Retinal pigment epithelial cell (primary cell): ENCODE measurements around the gene PXK.

Source experiments
- DNase-seq: peaks from one replicate; pipeline ENCODE4 v3.0.0-alpha.2; 2010; ENCODE audit warnings: low read depth
- H3K4me3 ChIP-seq: 2 replicates; pipeline ENCODE4 v1.5.1; 2011; ENCODE audit warnings: mild to moderate bottlenecking, low read length, control low read depth, moderate library complexity
- TF ChIP-seq, protein P1 (sequence below): conservative IDR thresholded peaks from 2 replicates; pipeline ENCODE4 v1.5.1; 2011; ENCODE audit warnings: low read depth, low read length, control low read depth, inconsistent platforms

The PXK gene

DNA sequence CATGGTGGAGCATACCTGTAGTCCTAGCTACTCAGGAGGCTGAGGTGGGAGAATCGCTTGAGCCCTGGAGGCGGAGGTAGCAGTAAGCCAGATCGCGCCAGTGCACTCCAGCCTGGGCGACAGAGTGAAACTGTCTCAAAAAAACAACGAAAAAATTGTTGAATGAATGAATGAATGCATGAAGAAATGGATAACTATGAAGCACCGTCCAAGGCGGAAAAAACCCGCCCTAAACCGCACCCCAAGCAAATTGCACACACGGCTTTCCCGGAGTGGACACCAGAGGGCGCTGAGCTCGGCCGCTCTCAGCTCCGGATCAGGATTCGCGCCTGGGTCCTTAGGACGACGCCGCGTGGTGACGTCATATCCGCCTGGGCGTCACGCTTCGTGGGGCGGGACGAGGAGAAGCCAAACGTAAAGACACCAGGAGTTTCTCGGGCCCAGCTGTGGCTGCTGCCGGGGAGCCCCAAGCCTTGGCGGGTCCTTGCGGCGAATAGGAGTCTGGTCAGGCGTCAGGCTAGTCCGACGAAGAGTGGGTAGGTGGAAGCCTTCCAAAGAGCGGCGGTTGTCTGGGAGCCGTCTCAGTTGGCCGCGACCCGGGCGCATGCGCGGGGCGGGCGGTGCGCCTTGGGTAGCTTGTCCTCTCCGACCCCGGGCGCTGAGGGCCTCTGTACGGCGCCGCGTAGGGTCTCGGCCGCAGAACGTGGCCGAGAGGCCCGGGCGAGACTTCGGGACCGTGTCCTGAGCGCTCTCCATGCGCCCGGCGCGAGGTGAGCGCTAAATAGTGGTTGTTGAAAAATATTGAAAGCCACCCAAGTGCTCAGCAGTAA lies 26.6 kb upstream of the PXK start, which contains the start of the genes HTD2 and RPP14:
HTD2 (plus strand) TSS at position 639 of the 830 bp plus-strand sequence. CDS start 11,094 bp downstream, outside the sequence.
RPP14 (plus strand) TSS at position 364 of the 830 bp plus-strand sequence. CDS start 4,085 bp downstream, outside the sequence.
- TF ChIP-seq, protein P1, sequence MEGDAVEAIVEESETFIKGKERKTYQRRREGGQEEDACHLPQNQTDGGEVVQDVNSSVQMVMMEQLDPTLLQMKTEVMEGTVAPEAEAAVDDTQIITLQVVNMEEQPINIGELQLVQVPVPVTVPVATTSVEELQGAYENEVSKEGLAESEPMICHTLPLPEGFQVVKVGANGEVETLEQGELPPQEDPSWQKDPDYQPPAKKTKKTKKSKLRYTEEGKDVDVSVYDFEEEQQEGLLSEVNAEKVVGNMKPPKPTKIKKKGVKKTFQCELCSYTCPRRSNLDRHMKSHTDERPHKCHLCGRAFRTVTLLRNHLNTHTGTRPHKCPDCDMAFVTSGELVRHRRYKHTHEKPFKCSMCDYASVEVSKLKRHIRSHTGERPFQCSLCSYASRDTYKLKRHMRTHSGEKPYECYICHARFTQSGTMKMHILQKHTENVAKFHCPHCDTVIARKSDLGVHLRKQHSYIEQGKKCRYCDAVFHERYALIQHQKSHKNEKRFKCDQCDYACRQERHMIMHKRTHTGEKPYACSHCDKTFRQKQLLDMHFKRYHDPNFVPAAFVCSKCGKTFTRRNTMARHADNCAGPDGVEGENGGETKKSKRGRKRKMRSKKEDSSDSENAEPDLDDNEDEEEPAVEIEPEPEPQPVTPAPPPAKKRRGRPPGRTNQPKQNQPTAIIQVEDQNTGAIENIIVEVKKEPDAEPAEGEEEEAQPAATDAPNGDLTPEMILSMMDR = peak; percentile 98
- DNase-seq = peak; percentile 86
- peak within 1 kb of the TSS; percentile 96 for H3K4me3 ChIP-seq

DNA sequence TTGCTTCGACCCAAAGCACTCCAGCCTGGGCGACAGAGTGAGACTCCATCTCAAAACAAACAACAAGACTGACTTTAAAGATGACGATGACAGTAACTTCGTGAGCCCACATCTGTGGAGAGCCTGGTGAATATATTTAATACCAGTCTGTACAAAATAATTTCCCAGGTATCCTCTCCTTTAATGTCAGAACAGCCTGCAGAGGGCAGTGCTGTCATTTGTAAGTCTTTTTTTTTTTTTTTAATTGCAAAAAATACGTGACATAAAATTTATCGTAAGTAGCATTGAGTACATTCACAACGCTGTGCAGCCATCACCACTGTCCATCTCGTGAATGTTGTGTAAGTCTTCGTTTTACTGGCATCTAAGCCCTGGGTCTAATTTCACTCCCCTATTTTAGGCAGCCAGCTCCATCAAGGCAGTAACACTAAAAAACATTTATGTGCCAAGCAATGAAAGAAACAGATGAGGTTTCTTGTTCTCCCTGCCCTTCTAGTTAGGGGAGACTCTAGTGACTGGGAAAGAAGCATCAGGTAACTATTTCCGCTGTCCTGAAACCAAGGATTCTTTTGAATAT lies 25.0 kb upstream of the PXK start:
- peak; percentile 39 for DNase-seq
- TF ChIP-seq, protein P1 = peak; percentile 54
- H3K4me3 ChIP-seq = peak overlapping the region; percentile 96

DNA sequence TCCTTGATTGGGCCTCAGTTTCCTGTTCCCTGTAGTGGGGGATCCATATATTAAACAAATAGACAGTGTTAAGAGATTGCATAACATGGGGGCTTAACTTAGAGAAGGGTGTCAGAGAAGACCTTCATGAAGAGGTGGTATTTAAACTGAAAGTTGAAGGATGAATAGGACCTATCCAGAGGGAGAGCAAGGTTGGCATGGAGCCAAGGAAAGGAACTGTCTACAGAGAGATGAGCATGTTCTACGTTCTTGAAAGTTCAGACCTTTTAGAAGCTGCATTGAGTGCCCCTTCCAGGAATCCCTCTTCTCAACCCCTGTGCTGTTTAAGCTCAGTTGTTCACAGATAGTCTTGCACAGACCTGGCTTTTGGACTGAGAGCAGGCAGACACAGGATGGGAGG lies 24.0 kb upstream of the PXK start:
- TF ChIP-seq, protein P1 = no peak
- DNase-seq = no peak
- H3K4me3 ChIP-seq = no peak overlapping the region

DNA sequence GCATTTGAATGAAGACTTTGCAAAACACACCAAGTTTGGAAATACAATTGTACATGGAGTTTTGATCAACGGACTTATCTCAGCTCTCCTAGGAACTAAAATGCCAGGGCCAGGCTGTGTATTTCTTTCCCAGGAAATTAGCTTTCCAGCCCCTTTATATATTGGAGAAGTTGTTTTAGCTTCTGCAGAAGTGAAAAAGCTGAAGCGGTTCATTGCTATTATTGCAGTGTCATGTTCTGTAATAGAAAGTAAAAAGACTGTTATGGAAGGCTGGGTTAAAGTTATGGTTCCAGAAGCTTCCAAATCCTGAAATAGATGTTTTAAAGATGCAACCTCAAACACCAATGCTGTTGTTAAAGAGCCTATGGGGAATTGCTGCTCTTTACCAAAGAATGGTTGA lies 14.9 kb upstream of the PXK start:
- TF ChIP-seq, protein P1 = no peak
- no peak for DNase-seq

DNA sequence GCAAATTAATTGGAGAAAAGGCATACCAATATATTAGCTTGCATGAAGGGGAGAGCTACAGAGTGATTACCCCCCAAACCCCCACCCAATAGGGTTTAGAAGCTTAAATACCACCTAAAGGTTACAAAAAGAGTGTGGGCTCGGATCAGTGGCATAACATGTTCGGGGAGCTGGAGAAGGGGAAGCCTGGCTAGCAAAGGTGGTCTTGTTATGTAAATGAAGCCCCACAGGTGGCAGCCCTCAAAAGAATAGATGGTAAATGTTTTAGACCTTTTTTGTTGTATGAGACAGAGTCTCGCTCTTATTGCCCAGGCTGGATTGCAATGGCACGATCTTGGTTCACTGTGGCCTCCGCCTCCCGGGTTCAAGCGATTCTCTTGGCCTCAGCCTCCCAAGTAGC lies 10.9 kb upstream of the PXK start:
- H3K4me3 ChIP-seq = no peak overlapping the region
- TF ChIP-seq, protein P1 = no peak

More for the DNA sequence above, 14.9 kb upstream of the PXK start:
- H3K4me3 ChIP-seq = no peak overlapping the region

DNA sequence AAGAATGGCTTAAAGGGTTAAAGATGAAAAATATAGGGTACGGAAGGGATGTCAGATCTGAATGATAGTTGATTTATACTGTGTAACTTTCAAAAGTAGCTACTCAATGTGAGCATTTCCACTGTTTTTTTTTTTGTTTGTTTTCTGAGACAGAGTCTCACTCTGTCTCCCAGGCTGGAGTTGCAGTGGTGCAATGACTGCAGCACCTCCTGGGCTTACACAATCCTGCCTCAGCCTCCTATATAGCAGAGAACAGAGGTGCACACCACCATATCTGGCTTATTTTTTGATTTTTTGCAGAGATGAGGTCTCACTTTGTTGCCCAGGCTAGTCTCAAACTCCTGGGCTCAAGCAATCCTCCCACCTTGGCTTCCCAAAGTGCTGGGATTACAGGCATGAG lies 9.9 kb upstream of the PXK start:
- TF ChIP-seq, protein P1 = no peak
- no peak overlapping the region for H3K4me3 ChIP-seq
- no peak for DNase-seq

More for the DNA sequence above, 10.9 kb upstream of the PXK start:
- DNase-seq = no peak
